Right forelimb (tissue), 1 donor: ENCODE results near the gene CRYBB2.
"Not testable (repeated sequence)": the region's sequence is repeated elsewhere in the genome, so short reads cannot be mapped to it uniquely, and the experiment has no call there.

Experiments used
- DNase-seq: peaks from one replicate; pipeline ENCODE4 v3.0.0-alpha.2; 2018

The CRYBB2 gene

DNA sequence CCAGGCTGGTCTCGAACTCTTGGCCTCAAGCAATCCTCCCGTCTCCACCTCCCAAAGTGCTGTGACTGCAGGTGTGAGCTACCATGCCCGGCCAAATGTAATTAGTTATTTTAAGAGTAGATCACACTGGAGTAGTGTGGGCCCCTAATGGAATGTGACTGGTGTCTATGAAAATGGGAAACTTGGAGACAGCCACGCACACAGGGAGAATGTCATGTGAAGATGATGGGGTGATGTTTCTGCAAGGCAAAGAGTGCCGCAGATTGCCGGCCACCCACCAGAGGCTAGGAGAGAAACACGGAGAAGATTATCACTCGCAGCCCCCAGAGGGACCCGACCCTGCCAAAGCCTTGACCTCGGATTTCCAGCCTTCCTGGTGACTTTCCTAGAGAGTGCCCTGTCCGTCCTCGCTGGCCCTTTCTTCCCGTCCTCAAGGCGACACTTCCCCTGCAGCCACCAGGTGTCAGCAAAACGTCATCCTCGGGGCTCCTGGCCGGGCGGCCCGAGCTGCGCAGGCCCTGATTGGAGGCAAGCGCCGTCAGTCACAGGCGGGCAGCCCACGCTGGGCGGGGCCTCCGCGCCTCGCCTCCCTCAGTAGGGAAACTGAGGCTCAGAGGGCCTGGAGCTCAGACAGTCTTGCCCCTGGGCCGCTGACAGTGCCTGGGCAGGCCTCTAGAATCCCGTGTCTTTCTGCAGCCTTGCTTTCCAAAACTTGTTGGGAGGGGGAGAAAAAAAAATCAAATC lies 16.3 kb downstream of the CRYBB2 start:
- DNase-seq, result peak; percentile 86

DNA sequence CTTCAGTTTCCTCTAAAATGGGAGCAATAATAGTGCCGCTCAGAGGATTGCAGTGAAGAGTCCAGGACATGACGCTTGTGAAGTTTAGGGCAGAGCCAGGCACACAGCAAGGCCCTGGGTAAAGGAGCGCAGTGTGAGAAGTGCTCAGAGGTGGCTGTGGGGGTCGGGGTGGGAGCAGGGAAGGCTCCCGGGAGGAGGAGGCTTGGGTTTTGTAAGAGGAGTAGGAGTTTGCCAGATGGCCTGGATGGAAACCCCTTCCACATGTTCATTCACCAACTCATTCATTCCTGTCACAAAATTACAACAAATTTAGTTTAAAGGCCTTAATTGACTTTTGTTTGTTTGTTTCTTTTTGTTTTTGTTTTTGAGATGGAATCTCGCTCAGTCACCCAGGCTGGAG lies 17.0 kb downstream of the CRYBB2 start:
- no peak for DNase-seq

DNA sequence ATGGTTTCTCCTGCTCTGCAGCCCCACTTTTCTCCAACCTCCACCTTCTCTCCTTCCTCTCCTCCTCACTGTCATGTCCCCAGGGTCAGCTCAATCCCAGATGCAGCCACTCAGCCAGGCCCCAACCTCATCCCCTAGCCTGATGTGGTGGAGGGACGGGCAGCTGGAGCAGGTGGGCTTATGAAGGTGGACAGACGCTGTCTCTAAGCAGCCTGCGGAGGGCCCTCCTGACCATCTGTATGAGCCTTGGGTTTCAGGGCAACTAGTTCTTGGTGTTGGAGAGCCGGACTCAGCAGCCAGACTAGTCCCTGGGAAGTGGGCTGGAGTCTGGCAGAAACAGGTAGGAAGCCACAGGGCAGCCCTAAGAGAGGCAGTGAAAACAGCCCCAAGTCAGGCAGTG lies 18.1 kb downstream of the CRYBB2 start:
- DNase-seq, result no peak

DNA sequence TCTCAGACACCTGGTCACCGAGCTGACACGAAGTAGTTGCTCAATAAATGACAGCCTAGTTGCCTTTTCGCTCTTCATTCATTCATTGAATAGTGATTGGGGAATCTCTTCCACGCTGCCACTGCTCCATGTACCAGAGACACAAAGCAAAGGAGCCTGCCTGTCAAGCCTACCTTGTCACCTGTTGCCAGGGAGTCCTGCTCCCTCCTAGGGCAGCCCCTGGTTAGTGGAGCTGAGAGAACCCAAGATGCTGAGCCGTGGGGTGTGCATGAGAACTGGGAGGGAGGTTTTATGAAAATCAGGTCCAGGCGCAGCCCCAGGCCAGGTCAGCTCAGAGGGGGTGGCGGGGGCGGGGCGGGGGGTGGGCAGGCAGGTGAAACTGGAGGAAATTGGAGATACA lies 18.6 kb downstream of the CRYBB2 start:
- not testable (repeated sequence) for DNase-seq

DNA sequence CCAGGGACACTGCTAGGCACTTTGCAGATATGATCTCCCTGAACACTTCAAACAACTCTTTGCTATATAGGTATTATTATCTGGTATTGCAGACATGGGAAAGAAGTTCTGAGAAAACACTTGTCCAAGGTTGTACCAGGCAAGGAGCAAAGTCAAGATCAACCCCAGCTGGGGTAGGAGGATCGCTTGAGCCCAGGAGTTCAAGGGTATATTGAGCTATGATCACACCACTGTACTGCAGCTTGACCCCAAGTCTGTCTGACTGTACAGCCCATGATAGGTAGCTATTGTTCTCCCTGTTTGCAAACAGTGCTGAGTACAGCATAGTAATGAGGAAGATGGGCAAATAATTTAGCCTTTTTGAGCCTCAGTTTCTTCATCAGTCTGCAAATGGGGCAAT lies 35.7 kb downstream of the CRYBB2 start:
- not testable (repeated sequence) for DNase-seq

DNA sequence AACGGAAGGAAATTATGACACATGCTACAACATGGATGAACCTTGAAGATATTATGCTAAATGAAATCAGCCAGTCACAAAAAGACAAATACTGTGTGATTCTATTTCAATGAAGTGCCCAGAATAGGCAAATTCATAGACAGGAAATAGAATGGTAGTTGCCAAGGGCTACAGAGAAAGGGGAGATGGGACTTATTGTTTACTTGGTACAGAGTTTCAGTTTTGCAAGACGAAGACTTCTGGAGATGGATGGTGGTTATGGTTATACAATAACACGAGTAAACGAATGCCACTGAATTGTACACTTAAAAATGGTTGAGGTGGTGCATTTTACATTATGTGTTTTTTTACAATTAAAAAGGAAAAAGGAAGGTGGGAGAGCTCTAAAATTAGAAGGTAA lies 48.1 kb downstream of the CRYBB2 start:
- DNase-seq, result not testable (repeated sequence)

DNA sequence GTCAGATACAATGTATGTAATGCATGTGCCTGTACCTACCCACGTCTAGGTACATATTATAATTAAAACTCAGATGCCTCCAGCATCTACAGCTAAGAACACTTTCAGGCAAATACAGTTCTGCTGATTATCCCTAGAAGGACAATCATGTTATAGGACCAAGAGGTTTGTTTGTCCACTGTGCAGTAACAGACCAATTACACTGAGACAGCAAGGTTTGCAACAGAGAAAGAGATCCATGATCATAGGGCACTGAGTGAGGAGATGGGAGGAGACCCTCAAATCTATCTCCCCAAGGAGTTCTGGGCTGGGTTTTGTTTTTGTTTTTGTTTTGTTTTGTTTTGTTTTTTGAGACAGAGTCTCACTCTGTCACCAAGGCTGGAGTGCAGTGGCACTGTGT lies 49.5 kb downstream of the CRYBB2 start:
- not testable (repeated sequence) for DNase-seq

DNA sequence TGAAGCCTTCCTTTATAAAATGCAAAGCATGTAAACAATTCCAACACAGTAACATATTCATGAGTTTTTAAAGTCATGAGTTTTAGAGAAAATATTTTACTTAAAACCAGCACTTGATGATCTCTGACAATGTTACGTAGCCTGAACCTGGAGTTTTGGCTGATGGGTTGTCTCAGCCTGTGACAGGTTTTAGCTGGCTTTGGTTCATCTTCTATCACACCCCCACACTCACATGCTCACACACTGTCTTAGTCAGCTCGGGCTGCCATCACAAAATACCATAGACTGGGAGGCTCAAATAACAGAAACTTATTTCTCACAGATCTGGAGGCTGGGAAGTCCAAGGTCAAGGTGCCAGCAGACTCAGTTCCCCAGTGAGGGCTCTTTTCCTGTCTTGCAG lies 50.6 kb downstream of the CRYBB2 start:
- DNase-seq, result not testable (repeated sequence)

DNA sequence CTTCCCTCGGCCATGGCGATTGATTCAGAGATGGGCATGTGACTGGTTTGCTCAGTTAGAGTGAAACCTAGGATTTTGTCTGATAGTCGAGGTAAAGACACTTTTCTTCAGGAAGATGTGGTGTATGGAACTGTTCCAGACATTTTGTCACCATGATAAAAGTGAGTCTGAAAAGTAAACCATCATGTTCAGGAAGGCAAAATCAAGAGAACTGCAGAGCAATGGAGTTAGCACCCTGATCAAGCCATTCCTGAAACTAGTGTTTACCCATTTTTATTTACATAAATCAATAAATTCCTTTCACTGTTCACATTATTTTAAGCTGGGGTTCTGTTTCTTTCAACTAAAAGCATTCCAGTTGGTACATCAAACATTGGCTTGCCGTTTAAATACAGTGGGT lies 53.8 kb downstream of the CRYBB2 start:
- DNase-seq, result not testable (repeated sequence)

DNA sequence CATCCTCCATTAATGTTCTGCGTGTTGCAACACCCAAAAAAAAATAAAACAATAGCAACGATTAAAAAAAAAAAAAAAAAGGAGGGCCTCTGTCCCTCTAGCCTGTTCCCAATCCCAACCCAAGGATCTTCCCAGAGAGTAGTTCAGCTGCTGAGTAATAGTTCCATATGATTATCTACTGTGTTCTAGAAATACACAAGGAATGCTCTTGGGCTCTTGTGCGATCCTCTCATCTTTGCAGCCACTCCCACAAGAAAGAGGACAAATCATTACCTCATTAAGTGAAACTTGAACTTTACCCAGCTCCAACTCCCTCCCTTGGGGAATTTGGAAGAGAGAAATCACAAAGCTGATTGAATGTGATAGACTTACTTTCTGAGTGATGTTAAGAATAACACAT lies 54.5 kb downstream of the CRYBB2 start:
- not testable (repeated sequence) for DNase-seq

DNA sequence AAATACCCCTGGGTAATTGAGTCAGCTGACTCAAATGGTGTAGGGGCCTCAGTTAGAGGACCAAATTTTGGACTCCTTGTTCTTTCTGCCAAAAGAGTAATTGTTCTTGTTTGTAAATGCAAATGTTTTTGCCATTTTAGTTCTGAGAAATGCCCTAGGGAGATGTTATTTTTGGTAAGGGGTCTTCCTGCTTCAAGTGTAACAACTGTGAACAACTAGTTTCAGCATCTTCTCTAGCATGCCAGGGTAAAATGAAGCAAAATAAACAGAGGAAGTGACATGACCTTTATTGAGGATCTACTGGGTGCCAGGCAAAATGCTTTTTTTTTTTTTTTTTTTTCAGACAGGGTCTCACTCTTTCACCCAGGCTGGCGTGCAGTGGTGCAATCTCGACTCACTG lies 60.7 kb downstream of the CRYBB2 start:
- DNase-seq, result not testable (repeated sequence)
